ENCODE measurements around the gene PLS1. TPM values are rescaled to one million over a fixed set of nuclear protein-coding genes. Genes with fewer than 3 reads are reported as not detected.

Gene PLS1
- polyA plus RNA-seq, 5 donors = 9.0 to 22.2 (median 18.1) TPM

GRCh38 chr3:142636664-142637063 is 40.5 kb downstream of the PLS1 start:
- no peak for DNase-seq

GRCh38 chr3:142638291-142638690 is 42.1 kb downstream of the PLS1 start:
- DNase-seq = no peak

GRCh38 chr3:142641504-142641903 is 45.3 kb downstream of the PLS1 start:
- DNase-seq = no peak

GRCh38 chr3:142642956-142643355 is 46.8 kb downstream of the PLS1 start:
- no peak for DNase-seq

GRCh38 chr3:142644502-142644901 is 48.3 kb downstream of the PLS1 start:
- DNase-seq = no peak

GRCh38 chr3:142645236-142645793 is 49.1 kb downstream of the PLS1 start:
- no peak for DNase-seq

- no peak for DNase-seq
These were observed 50.0 kb downstream of the PLS1 start for GRCh38 chr3:142646020-142646785.

- DNase-seq = no peak
These were observed 51.7 kb downstream of the PLS1 start for GRCh38 chr3:142647856-142648255.

- DNase-seq = no peak
These were observed 52.8 kb downstream of the PLS1 start for GRCh38 chr3:142648950-142649349.

- DNase-seq = no peak
These were observed 54.0 kb downstream of the PLS1 start for GRCh38 chr3:142650001-142650693.

- no peak for DNase-seq
These were observed 55.5 kb downstream of the PLS1 start for GRCh38 chr3:142651711-142652110.

GRCh38 chr3:142652826-142653292 is 56.7 kb downstream of the PLS1 start:
- DNase-seq = no peak

GRCh38 chr3:142656575-142656974 is 60.4 kb downstream of the PLS1 start:
- DNase-seq = no peak

GRCh38 chr3:142657033-142657432 is 60.8 kb downstream of the PLS1 start:
- no peak for DNase-seq

- DNase-seq = no peak
These were observed 64.2 kb downstream of the PLS1 start for GRCh38 chr3:142660383-142660782.

- DNase-seq = no peak
These were observed 64.7 kb downstream of the PLS1 start for GRCh38 chr3:142660893-142661292.

- DNase-seq = no peak
These were observed 67.7 kb downstream of the PLS1 start for GRCh38 chr3:142663865-142664264.

- no peak for DNase-seq
These were observed 68.1 kb downstream of the PLS1 start for GRCh38 chr3:142664311-142664710.

- no peak for DNase-seq
These were observed 68.6 kb downstream of the PLS1 start for GRCh38 chr3:142664819-142665218.

- DNase-seq = no peak
These were observed 73.9 kb downstream of the PLS1 start for GRCh38 chr3:142670120-142670519.

- DNase-seq = no peak
These were observed 80.0 kb downstream of the PLS1 start for GRCh38 chr3:142676151-142676550.

- DNase-seq = no peak
These were observed 84.5 kb downstream of the PLS1 start for GRCh38 chr3:142680710-142681109.

GRCh38 chr3:142690613-142691012 is 94.4 kb downstream of the PLS1 start:
- no peak for DNase-seq

All from right lung (tissue), 5 donors.